Keratinocyte (primary cell): ENCODE data around the gene FOXP4. TPM values are rescaled to one million over a fixed set of nuclear protein-coding genes. Genes with fewer than 3 reads are reported as not detected.

Experiments
- DNase-seq: peaks from one replicate; pipeline ENCODE4 v3.0.0-alpha.2; 2011; ENCODE audit warnings: low read depth, missing footprints, low spot score
- FAIRE-seq: peaks from 2 replicates; lab custom pipeline; 2011; peaks lifted over from hg19 to GRCh38; lab: Jason Lieb, UNC
- H2AFZ ChIP-seq: 2 replicates; pipeline ENCODE4 v1.6.0; 2012; ENCODE audit warnings: low read length, control low read depth, inconsistent platforms; ENCODE audit not compliant: control insufficient read depth
- H3K27ac ChIP-seq: 2 replicates; pipeline ENCODE4 v1.5.1; 2011; ENCODE audit warnings: low read length; ENCODE audit not compliant: control insufficient read depth, insufficient read depth
- H3K27me3 ChIP-seq: 3 replicates; pipeline ENCODE4 v1.6.0; 2011; ENCODE audit warnings: low read length; ENCODE audit not compliant: control insufficient read depth, insufficient read depth; ENCODE audit errors: extremely low read depth
- H3K36me3 ChIP-seq, 2 experiments: 2 replicates in 1 of 2; 3 replicates in 1 of 2; pipeline ENCODE4 v1.5.1; 2011; ENCODE audit warnings: low read length in 2 of 2, mild to moderate bottlenecking in 1 of 2; ENCODE audit not compliant: control insufficient read depth in 2 of 2, insufficient read depth in 2 of 2; ENCODE audit errors: extremely low read depth in 1 of 2
- H3K4me1 ChIP-seq: 3 replicates; pipeline ENCODE4 v1.5.1; 2011; ENCODE audit warnings: low read length; ENCODE audit not compliant: control insufficient read depth, insufficient read depth; ENCODE audit errors: extremely low read depth
- H3K4me2 ChIP-seq: 3 replicates; pipeline ENCODE4 v1.6.0; 2011; ENCODE audit warnings: low read depth, low read length; ENCODE audit not compliant: control insufficient read depth, insufficient read depth; ENCODE audit errors: extremely low read depth
- H3K4me3 ChIP-seq, 3 experiments: fragments of 200-600 bp in 1 of 3; sonication (generic) in 1 of 3; 2 replicates in 2 of 3; 3 replicates in 1 of 3; pipeline ENCODE4 v1.5.1; 2011 to 2016; ENCODE audit warnings: low read length in 3 of 3, mild to moderate bottlenecking in 3 of 3, control low read depth in 2 of 3, inconsistent platforms in 1 of 3, low read depth in 1 of 3, mixed read lengths in 1 of 3, mixed run types in 1 of 3, moderate library complexity in 1 of 3; ENCODE audit not compliant: control insufficient read depth in 2 of 3, insufficient read depth in 2 of 3; ENCODE audit errors: extremely low read depth in 1 of 3
- H3K79me2 ChIP-seq: 2 replicates; pipeline ENCODE4 v1.6.0; 2012; ENCODE audit warnings: low read length; ENCODE audit not compliant: control insufficient read depth, insufficient read depth
- H3K9ac ChIP-seq: 3 replicates; pipeline ENCODE4 v1.6.0; 2011; ENCODE audit warnings: low read length; ENCODE audit not compliant: control insufficient read depth, insufficient read depth; ENCODE audit errors: extremely low read depth
- H3K9me1 ChIP-seq: 3 replicates; pipeline ENCODE4 v1.6.0; 2011; ENCODE audit warnings: low read length; ENCODE audit not compliant: control insufficient read depth, insufficient read depth; ENCODE audit errors: extremely low read depth
- H3K9me3 ChIP-seq: 2 replicates; pipeline ENCODE4 v1.5.1; 2012; ENCODE audit warnings: low read depth, low read length; ENCODE audit not compliant: control insufficient read depth
- H4K20me1 ChIP-seq: 3 replicates; pipeline ENCODE4 v1.6.0; 2011; ENCODE audit warnings: low read length; ENCODE audit not compliant: control insufficient read depth, insufficient read depth; ENCODE audit errors: extremely low read depth
- EZH2 ChIP-seq: IDR thresholded peaks from one replicate; pipeline ENCODE4 v1.6.1; 2012; ENCODE audit warnings: inconsistent platforms, mild to moderate bottlenecking, low read length, moderate library complexity
- dilution Hi-C: fragments of 300-500 bp; cut with MboI; formaldehyde crosslinking; loops from one replicate; pipeline ENCODE4 v1.7.0; 2020; ENCODE audit warnings: low sequenced_read_pairs; ENCODE audit not compliant: extremely low pct_ligation_motif_present
- polyA plus RNA-seq, 5 experiments: library from polyadenylated mRNA; depleted of rRNA in 3 of 5; stranded (reverse) in 3 of 5; stranded (forward) in 1 of 5; unstranded in 1 of 5; fragments of >200 nt; gene quantifications; 1 replicate in 1 of 5; 2 replicates in 3 of 5; 3 replicates in 1 of 5; pipeline versions ENCODE4 v1.2.1 to v1.2.3, GENCODE V29; 2011 to 2012; ENCODE audit warnings: missing spikeins in 2 of 5, low read depth in 1 of 5, low replicate concordance in 1 of 5
- TF ChIP-seq, protein P1 (sequence below), 3 experiments: IDR thresholded peaks in 1 of 3; conservative IDR thresholded peaks in 1 of 3; optimal IDR thresholded peaks in 1 of 3; 2 replicates in 2 of 3; 3 replicates in 1 of 3; pipeline versions ENCODE3 to v1.5.1; 2011; ENCODE audit warnings: low read length in 3 of 3, mild to moderate bottlenecking in 3 of 3, moderate library complexity in 2 of 3, control low read depth in 1 of 3, inconsistent platforms in 1 of 3; ENCODE audit not compliant: insufficient read depth in 2 of 3; ENCODE audit errors: extremely low read depth in 1 of 3

The FOXP4 gene
- polyA plus RNA-seq, 1 donor (not counting 4 experiments of a cell fraction or from before 2014, with no cell fraction given) = 1.1 TPM

DNA sequence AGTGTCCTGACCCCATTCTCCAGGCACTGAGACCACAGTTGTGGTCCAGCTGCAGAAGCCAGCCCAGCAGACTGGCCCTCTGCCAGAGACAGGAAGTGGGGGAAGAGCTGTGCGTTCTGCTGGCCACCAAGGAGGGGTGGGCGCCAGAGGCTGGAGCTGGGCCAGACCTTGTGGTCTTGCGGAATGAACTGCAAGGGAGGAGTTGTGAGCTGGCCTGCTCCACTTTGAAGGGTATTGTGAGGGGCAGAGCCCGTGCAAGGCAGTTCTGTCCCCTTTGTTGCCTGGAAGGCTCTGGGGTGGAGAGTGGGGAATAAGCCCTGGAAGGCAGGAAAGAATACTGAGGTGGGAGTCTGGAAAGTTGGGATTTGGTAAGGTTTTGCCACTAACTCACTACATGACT lies 88.5 kb downstream of the FOXP4 start:
- FAIRE-seq = no peak

DNA sequence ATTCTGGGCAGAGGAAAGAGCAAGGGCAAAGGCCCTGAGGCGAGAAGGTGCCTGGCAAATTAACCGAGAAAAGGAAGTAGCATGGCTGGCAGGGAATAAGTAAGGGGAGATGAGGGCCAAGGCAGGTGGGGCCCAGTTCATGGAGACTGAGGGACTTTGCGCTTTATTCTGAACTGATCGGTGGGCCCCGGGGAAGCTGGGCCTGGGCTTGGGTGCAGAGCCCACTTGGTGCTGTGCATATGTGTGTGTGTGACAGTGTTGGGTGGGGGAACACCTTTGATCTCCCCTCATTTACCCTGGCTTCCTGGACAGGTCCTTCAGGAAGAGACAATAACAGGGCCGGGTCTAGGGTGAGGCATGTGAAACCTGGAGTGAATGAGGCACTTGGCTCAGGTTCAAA lies 89.2 kb downstream of the FOXP4 start:
- H3K4me2 ChIP-seq = no peak overlapping the region
- peaks cover 4% of the 10 kb centered on the region for H4K20me1 ChIP-seq
- DNase-seq = no peak
- no peaks in the 10 kb centered on the region for H3K9me3 ChIP-seq
- H3K4me1 ChIP-seq = peaks cover 26% of the 10 kb centered on the region
- peaks cover 33% of the 10 kb centered on the region for H3K79me2 ChIP-seq
- dilution Hi-C loops = no loop called here
- no peak overlapping the region for H3K4me3 ChIP-seq
- H3K36me3 ChIP-seq = peaks cover 8 to 14% of the 10 kb centered on the region in 2 experiments
- H3K27ac ChIP-seq = no peak overlapping the region
- FAIRE-seq = no peak
- no peaks in the 10 kb centered on the region for H3K27me3 ChIP-seq
- TF ChIP-seq EZH2 = no peak
- TF ChIP-seq, protein P1, sequence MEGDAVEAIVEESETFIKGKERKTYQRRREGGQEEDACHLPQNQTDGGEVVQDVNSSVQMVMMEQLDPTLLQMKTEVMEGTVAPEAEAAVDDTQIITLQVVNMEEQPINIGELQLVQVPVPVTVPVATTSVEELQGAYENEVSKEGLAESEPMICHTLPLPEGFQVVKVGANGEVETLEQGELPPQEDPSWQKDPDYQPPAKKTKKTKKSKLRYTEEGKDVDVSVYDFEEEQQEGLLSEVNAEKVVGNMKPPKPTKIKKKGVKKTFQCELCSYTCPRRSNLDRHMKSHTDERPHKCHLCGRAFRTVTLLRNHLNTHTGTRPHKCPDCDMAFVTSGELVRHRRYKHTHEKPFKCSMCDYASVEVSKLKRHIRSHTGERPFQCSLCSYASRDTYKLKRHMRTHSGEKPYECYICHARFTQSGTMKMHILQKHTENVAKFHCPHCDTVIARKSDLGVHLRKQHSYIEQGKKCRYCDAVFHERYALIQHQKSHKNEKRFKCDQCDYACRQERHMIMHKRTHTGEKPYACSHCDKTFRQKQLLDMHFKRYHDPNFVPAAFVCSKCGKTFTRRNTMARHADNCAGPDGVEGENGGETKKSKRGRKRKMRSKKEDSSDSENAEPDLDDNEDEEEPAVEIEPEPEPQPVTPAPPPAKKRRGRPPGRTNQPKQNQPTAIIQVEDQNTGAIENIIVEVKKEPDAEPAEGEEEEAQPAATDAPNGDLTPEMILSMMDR (optimal IDR thresholded peaks at IDR 0.05 in 1 of 3, IDR thresholded peaks at IDR 0.05 in 1 of 3, conservative IDR thresholded peaks at IDR 0.05 in 1 of 3; ENCODE audit: extremely low read depth in 1 of 3, insufficient read depth in 2 of 3, low read length in 3 of 3) = no peak
- no peak overlapping the region for H2AFZ ChIP-seq
- H3K9ac ChIP-seq = no peak overlapping the region
- H3K9me1 ChIP-seq = no peaks in the 10 kb centered on the region

More for the DNA sequence above, 88.5 kb downstream of the FOXP4 start:
- Histone ChIP-seq H4K20me1 (no peaks in the 10 kb centered on the region), H3K9ac (no peak overlapping the region), H3K9me1 (no peaks in the 10 kb centered on the region), H3K36me3 (peaks cover 4 to 8% of the 10 kb centered on the region in 2 experiments), H3K4me3 (no peak overlapping the region), H3K79me2 (peaks cover 26% of the 10 kb centered on the region), H3K9me3 (no peaks in the 10 kb centered on the region), H2AFZ (no peak overlapping the region), H3K4me1 (peaks cover 26% of the 10 kb centered on the region), H3K4me2 (no peak overlapping the region), H3K27me3 (no peaks in the 10 kb centered on the region), H3K27ac (no peak overlapping the region)
- no peak for TF ChIP-seq EZH2
- TF ChIP-seq, protein P1 (optimal IDR thresholded peaks at IDR 0.05 in 1 of 3, IDR thresholded peaks at IDR 0.05 in 1 of 3, conservative IDR thresholded peaks at IDR 0.05 in 1 of 3; ENCODE audit: extremely low read depth in 1 of 3, insufficient read depth in 2 of 3, low read length in 3 of 3) = no peak
- dilution Hi-C loops = no loop called here
- no peak for DNase-seq
